Keratinocyte (primary cell): ENCODE measurements around the gene P2RY8.

Experiments
- EZH2 ChIP-seq: IDR thresholded peaks from one replicate; pipeline ENCODE4 v1.6.1; 2012; ENCODE audit warnings: inconsistent platforms, mild to moderate bottlenecking, low read length, moderate library complexity
- TF ChIP-seq, protein P1 (sequence below), 3 experiments: IDR thresholded peaks in 1 of 3; conservative IDR thresholded peaks in 1 of 3; optimal IDR thresholded peaks in 1 of 3; 2 replicates in 2 of 3; 3 replicates in 1 of 3; pipeline versions ENCODE3 to v1.5.1; 2011; ENCODE audit warnings: low read length in 3 of 3, mild to moderate bottlenecking in 3 of 3, moderate library complexity in 2 of 3, control low read depth in 1 of 3, inconsistent platforms in 1 of 3; ENCODE audit not compliant: insufficient read depth in 2 of 3; ENCODE audit errors: extremely low read depth in 1 of 3

DNA sequence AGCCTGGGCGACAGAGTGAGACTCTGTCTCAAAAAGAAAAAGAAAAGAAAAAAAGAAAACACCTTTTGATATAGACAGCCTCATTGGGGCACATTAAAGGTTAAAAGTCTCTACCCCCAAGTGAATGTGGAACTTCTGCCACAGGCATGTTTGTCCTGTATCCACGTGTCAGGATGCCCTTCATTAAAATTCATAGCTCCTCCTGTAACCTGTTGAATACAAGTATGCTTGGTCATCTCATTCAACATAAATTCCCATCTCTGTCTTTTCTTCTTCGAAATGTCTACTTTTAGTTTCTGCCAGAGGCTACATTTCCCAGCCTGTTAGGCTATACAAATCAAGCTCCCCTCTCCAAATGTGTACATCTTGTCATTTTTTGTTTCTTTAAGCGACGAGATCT lies 25.8 kb downstream of the P2RY8 start:
- TF ChIP-seq, protein P1, sequence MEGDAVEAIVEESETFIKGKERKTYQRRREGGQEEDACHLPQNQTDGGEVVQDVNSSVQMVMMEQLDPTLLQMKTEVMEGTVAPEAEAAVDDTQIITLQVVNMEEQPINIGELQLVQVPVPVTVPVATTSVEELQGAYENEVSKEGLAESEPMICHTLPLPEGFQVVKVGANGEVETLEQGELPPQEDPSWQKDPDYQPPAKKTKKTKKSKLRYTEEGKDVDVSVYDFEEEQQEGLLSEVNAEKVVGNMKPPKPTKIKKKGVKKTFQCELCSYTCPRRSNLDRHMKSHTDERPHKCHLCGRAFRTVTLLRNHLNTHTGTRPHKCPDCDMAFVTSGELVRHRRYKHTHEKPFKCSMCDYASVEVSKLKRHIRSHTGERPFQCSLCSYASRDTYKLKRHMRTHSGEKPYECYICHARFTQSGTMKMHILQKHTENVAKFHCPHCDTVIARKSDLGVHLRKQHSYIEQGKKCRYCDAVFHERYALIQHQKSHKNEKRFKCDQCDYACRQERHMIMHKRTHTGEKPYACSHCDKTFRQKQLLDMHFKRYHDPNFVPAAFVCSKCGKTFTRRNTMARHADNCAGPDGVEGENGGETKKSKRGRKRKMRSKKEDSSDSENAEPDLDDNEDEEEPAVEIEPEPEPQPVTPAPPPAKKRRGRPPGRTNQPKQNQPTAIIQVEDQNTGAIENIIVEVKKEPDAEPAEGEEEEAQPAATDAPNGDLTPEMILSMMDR (optimal IDR thresholded peaks at IDR 0.05 in 1 of 3, IDR thresholded peaks at IDR 0.05 in 1 of 3, conservative IDR thresholded peaks at IDR 0.05 in 1 of 3; ENCODE audit: extremely low read depth in 1 of 3, insufficient read depth in 2 of 3, low read length in 3 of 3): no peak
- no peak for TF ChIP-seq EZH2
